CD4-positive, alpha-beta T cell treated with Interleukin-12 subunit alpha and Interleukin-12 subunit beta, for 1 hour (primary cell): ENCODE measurements around the gene ARL13A.
"Not testable (repeated sequence)": the region's sequence is repeated elsewhere in the genome, so short reads cannot be mapped to it uniquely, and the experiment has no call there.

Experiments used
- DNase-seq: peaks from one replicate; pipeline ENCODE4 v3.0.0-alpha.2; 2020

The ARL13A gene

DNA sequence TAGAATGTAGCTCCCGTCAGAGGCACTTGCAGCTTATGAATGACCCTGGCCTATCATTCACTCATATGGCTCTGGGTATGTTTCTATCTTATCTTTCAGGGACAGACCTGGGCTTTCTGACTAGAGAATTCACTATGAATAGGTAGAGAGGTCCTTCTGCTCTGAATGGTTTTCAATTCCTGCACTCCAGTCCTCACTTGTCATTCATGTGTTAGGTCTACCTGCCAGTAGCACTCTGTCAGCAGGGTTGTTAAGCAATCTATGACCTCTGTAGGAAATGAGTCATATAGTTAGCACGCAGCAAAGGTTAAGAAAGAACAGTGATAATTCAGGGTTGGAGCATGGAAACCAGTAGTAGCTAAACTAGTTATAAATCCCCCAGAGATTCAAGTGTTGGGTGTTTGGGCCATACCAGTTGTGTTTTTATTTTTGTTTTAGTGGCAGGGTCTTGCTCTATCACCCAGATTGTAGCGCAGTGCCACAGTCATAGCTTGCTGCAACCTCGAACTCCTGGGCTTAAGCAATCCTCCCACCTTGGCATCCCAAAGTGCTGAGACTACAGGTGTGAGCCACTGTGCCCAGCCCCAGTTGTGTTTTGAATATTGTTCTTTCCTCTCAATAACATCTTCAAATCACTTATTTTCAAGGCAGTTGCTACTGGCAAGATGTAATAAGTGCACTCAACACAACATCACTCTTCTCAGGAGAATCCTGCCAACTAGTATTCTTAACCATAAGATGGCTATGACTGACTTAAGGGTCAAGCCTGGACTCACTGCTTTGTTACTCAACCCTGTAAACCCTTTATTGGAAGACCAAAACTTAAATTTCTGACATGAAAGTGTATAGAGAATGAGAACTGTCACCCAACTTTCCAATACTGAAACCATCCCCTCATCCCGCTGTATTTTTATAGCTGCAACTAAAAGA is 25.1 kb downstream of the ARL13A start:
- DNase-seq, result no peak

DNA sequence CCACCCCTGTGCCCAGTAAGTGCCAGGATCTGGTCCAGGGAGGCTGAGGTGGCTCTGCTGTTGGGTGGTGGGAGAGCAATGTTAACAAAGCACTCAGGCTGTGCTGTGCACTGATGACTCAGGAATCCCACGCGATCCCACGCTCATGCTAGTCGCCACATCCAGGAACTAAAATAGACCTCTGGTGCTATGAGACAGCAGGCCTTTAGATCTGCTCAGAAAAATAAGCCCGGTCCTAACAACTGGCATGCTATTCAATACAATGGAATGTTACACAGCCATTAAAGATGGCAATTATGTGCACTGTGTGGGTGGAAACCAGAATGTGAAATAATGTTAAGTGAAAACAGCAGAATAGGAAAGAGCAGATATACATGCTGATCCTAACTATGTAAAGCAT is 26.0 kb downstream of the ARL13A start:
- DNase-seq, result no peak

DNA sequence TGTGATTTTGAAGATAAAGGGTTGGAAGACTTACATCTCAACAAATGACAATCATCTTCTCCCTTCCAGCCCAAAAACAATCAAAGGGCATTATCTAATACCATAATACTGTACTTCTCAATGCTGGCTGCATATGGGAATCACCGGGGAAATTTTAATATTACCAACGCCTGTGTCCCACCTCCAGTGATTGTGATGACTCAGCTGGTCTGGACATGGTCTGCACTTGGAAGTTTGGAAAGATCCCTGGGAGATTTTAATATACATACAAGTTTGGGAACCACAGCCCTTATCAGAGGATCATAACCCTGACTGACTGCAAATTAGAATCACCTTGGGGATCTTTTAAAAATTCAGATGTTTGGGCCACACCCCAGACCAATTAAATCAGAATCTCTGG is 29.9 kb downstream of the ARL13A start:
- no peak for DNase-seq

DNA sequence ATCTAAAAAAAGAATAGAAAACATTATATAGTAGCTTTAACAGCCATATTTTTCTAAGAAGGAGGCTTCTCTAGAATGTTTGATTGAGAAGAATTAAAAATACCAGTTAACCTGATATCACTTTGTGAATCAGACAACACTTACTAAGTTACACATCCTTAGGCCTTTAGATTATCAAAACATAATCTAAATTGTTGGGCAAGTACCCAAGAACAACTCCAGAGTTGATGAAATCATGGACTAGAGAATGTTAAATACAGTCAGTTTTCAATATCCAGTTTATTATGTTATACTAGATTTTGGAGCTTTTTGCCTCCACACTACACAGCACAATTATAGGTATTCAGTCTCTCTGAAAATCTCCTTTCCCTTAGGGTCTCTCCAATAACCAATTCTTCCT is 39.6 kb downstream of the ARL13A start:
- DNase-seq, result no peak

DNA sequence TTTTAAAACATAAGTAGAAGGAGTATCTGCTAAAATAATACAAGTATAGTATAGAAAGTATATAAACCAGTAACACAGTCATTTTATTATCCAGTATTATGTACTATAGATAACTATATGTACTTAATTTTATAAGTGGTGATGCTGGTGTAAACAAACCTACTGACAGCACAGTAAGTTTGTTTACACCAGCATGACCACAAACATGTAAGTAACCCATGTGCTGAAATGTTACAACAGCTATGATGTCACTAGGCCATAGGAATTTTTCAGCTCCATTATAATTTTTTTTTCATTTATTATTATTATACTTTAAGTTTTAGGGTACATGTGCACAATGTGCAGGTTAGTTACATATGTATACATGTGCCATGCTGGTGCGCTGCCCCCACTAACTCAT is 42.5 kb downstream of the ARL13A start:
- DNase-seq, result not testable (repeated sequence)

DNA sequence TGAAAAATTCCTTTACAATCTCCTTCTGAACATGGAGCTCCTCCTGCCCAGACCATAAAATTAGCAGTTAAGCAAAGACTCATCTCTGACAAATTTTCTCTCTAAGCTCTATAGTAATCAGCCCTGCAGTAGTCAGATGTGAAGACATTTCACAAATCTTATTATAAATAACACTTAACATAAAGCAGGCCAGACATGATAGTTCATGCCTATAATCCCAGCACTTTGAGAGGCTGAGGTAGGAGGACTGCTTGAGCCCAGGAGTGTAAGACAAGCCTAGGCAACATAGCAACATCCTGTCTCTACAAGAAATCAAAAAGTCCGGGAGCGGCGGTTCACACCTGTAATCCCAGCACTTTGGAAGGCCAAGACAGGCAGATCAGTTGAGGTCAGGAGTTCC is 52.5 kb downstream of the ARL13A start:
- DNase-seq, result no peak

DNA sequence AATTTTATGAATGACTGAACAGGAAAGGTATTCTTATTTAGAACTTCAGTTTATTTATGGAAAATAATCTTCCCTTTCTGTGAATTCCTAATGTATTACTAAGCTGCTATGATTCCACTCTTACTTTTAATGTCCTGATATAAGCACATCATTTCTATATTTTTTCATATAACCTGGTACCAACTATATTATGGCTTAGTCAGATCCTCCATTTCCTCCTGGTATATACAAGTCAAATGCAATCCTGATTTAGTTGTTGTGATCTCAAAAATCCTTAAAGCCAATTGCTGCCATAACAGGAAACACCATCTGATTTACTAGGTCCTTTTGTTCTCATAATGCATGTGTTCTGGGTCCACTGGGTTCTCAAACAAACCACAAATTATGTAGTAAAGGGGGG is 55.6 kb downstream of the ARL13A start:
- no peak for DNase-seq

DNA sequence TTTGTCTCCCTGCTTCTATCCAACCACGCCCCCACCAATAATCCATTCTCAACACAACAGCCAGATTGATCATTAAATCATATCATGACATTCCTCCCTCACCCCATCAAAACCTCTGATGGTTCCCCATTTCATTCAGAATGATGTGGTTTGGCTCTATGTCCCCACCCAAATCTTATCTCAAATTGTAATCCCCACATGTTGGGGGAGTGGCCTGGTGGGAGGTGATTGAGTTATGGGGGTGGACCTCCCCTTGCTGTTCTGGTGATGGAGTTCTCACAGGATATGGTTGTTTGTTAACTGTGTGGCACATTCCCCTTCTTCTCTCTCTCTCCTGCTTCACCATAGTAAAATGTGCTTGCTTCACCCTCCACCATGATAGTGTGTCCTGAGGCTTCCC is 59.1 kb downstream of the ARL13A start:
- DNase-seq, result no peak

DNA sequence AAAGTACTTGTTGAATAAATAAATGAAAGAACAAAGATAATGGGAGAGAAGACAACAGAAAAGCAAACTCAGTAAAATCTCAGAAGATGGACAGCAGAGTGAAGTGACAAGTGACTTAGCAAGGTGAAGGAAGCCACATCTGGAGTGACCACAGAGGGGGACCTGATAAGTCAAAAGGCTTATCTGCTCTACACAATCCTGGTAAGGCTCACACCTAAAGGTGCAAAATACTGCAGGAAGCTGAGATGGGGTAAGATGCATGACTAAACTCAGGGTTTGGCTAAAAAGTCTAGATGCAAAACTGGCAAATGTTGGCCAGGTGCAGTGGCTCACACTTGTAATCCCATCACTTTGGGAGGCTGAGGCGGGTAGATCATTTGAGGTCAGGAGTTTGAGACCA is 60.2 kb downstream of the ARL13A start:
- no peak for DNase-seq

DNA sequence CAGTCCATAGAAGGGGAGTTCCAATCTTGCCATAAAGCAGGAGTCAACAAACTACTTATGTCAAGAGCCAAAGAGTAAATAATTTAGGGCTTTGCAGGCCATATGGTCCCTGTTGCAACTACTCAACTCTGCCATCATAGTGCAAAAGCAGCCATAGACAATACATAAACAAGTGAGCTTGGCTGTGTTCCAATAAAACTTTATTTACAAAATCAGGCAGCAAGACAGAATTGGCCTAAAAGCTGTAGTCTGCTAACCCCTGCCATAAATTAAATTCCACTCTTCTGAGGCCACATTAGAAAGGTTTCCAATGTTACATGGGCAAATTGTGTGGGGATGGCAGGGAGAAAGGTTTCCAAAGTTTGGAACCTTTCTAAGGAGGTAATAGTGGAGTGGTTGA is 67.7 kb downstream of the ARL13A start:
- DNase-seq, result no peak

DNA sequence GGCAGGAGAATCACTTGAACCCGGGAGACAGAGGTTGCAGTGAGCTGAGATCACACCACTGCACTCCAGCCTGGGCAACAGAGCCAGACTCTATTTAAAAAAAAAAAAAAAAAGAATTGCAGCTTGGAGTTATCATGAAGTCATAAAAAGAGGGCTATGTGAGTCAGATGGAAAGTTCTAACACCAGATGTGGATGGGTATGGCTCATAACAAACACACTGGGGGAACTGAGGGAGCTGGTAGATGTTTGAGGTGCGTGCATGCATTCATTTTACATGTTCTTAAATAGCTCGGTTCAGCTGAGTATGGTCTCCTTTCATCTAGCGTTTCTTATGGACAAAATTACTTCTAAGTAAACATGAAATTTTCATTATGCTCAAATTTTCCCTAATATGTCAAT is 70.7 kb downstream of the ARL13A start:
- no peak for DNase-seq
